Measurements from ENCODE around the gene HES1.

Gene HES1

DNA sequence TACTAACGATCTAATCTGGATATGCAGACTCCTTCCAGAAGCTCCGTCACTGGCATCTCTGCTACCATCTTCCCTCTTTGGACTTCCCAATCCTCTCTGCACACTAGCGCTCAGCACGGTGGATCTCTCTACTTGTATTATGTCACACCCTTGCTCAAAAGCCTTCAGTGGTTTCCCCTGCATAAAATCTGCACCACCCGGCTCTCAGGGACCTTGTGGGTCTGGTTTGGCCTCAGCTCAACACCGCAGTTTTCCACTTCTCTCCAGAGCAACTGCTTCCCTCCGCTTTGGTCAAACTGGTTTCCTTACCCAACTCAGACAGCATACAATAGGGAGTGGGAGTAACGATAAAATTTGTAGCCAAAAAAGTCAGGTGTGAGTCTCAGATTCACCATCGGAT lies 30.7 kb upstream of the HES1 start:
- H2AFZ ChIP-seq, result no peak overlapping the region
- no peak overlapping the region for H3K9ac ChIP-seq
- H3K79me2 ChIP-seq, result no peaks in the 10 kb centered on the region
- H3K27me3 ChIP-seq (ENCODE audit: control insufficient read depth, insufficient read depth, low read length), result no peaks in the 10 kb centered on the region
- H3K4me3 ChIP-seq (ENCODE audit: low read depth, low read length), result no peak overlapping the region
- H3K4me2 ChIP-seq (ENCODE audit: low read length), result no peak overlapping the region
- no peaks in the 10 kb centered on the region for H3K36me3 ChIP-seq (ENCODE audit: control insufficient read depth, insufficient read depth, low read length)
- TF ChIP-seq, protein P1, sequence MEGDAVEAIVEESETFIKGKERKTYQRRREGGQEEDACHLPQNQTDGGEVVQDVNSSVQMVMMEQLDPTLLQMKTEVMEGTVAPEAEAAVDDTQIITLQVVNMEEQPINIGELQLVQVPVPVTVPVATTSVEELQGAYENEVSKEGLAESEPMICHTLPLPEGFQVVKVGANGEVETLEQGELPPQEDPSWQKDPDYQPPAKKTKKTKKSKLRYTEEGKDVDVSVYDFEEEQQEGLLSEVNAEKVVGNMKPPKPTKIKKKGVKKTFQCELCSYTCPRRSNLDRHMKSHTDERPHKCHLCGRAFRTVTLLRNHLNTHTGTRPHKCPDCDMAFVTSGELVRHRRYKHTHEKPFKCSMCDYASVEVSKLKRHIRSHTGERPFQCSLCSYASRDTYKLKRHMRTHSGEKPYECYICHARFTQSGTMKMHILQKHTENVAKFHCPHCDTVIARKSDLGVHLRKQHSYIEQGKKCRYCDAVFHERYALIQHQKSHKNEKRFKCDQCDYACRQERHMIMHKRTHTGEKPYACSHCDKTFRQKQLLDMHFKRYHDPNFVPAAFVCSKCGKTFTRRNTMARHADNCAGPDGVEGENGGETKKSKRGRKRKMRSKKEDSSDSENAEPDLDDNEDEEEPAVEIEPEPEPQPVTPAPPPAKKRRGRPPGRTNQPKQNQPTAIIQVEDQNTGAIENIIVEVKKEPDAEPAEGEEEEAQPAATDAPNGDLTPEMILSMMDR (IDR thresholded peaks at IDR 0.05), result no peak
- no peak overlapping the region for H3K27ac ChIP-seq
- H3K4me1 ChIP-seq, result no peaks in the 10 kb centered on the region
- H3K9me3 ChIP-seq (ENCODE audit: control insufficient read depth, low read length), result no peaks in the 10 kb centered on the region

DNA sequence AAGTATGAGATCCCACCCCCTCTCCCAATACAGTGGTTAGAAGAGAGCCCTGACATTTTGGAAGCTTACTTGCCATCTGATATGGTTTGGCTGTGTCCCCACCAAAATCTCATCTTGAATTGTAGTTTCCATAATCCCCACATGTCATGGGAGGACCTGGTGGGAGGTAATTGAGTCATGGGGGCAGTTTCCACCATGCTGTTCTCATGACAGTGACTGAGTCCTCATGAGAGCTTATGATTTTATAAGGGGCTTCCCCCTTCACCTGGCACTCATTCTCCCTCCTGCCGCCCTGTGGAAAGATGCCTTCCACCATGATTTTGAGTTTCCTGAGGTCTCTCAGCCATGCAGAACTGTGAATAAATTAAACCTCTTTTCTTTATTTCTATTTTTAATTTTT lies 28.8 kb upstream of the HES1 start:
- Histone ChIP-seq H3K27ac (no peak overlapping the region), H3K9ac (no peak overlapping the region), H2AFZ (no peak overlapping the region), H3K4me2 (ENCODE audit: low read length) (no peak overlapping the region), H3K9me3 (ENCODE audit: control insufficient read depth, low read length) (no peaks in the 10 kb centered on the region), H3K79me2 (no peaks in the 10 kb centered on the region), H3K36me3 (ENCODE audit: control insufficient read depth, insufficient read depth, low read length) (no peaks in the 10 kb centered on the region), H3K4me1 (no peaks in the 10 kb centered on the region), H3K27me3 (ENCODE audit: control insufficient read depth, insufficient read depth, low read length) (no peaks in the 10 kb centered on the region), H3K4me3 (ENCODE audit: low read depth, low read length) (no peak overlapping the region)
- TF ChIP-seq, protein P1 (IDR thresholded peaks at IDR 0.05), result no peak

DNA sequence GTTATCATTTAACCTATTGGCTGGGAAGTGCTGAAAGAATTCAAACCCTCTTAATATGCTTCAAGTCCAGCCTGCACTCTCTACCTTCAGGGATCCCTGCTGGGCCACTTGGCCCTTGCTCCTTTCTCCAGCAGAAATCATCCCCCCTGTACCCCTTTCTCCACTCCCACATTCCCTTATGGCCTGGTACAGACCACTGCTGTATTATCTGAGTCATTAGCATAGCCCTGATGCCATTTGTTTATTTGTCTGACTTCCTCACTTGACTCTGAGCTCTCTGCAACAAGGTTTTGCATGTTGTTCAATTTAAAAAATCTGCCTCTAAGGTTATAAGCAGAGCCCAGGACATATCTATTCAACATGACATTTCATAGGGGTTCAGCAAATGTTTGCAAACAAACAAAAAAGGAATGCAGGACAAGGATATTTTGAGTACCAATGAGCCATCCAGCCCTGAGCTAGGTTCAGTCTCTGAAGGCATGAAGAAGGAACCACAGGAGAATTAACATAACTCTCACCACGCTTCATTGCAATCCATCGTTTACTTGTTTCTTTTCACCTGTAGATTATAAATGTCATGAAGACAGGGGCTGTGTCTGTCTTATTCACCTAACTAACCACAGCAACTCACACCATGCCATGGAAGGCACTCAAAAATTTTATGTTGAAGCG lies 26.6 kb upstream of the HES1 start:
- Histone ChIP-seq H2AFZ (no peak overlapping the region), H3K27me3 (ENCODE audit: control insufficient read depth, insufficient read depth, low read length) (no peaks in the 10 kb centered on the region), H3K27ac (no peak overlapping the region), H3K4me2 (ENCODE audit: low read length) (no peak overlapping the region), H3K4me3 (ENCODE audit: low read depth, low read length) (no peak overlapping the region), H3K4me1 (peaks cover 7% of the 10 kb centered on the region), H3K36me3 (ENCODE audit: control insufficient read depth, insufficient read depth, low read length) (no peaks in the 10 kb centered on the region), H3K79me2 (no peaks in the 10 kb centered on the region), H3K9ac (no peak overlapping the region), H3K9me3 (ENCODE audit: control insufficient read depth, low read length) (no peaks in the 10 kb centered on the region)
- TF ChIP-seq, protein P1 (IDR thresholded peaks at IDR 0.05), result no peak

DNA sequence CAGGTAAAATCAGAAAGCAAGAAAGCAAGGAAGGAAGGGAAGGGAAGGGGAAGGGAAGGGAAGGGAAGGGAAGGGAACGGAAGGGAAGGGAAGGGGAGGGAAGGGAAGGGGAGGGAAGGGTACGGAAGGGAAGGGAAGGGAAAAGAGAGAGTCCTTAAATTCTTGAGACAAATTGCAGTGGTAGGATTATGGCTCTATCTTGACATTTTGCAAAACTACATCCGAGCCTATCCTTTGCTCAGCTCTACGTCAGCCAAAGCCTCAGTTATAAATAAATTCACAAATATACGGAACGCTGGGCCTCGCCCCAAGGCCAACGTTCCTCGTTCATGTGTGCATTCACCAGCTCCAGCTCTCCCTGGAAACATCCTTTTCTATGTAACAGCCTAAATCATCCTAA lies 25.5 kb upstream of the HES1 start:
- no peak overlapping the region for H3K27ac ChIP-seq
- no peaks in the 10 kb centered on the region for H3K9me3 ChIP-seq (ENCODE audit: control insufficient read depth, low read length)
- no peaks in the 10 kb centered on the region for H3K36me3 ChIP-seq (ENCODE audit: control insufficient read depth, insufficient read depth, low read length)
- H3K4me2 ChIP-seq (ENCODE audit: low read length), result no peak overlapping the region
- no peaks in the 10 kb centered on the region for H3K27me3 ChIP-seq (ENCODE audit: control insufficient read depth, insufficient read depth, low read length)
- H2AFZ ChIP-seq, result no peak overlapping the region
- H3K4me3 ChIP-seq (ENCODE audit: low read depth, low read length), result no peak overlapping the region
- H3K79me2 ChIP-seq, result no peaks in the 10 kb centered on the region
- TF ChIP-seq, protein P1 (IDR thresholded peaks at IDR 0.05), result no peak
- no peak overlapping the region for H3K9ac ChIP-seq
- peaks cover 7% of the 10 kb centered on the region for H3K4me1 ChIP-seq

DNA sequence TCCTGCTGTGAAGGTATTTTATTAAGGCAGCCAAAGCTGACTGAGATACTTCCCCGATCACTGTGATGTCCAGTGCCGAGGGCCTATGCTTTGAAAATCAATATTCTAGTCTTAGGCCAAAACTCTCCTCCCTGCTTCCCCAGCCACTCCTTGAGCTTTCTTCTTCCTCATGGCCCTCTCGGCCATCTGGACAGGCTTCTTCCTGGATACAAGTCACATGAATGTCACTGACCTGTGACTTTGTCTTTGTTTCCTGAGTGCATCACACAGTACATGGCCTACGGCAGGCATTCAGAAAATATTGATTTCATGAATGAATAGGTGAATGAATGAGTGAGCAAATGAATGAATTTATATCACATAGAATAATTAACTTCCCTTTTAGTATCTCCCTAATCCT lies 24.6 kb upstream of the HES1 start:
- Histone ChIP-seq H3K9ac (no peak overlapping the region), H3K27me3 (ENCODE audit: control insufficient read depth, insufficient read depth, low read length) (no peaks in the 10 kb centered on the region), H2AFZ (no peak overlapping the region), H3K79me2 (no peaks in the 10 kb centered on the region), H3K4me2 (ENCODE audit: low read length) (no peak overlapping the region), H3K9me3 (ENCODE audit: control insufficient read depth, low read length) (no peaks in the 10 kb centered on the region), H3K4me1 (peaks cover 7% of the 10 kb centered on the region), H3K36me3 (ENCODE audit: control insufficient read depth, insufficient read depth, low read length) (no peaks in the 10 kb centered on the region), H3K4me3 (ENCODE audit: low read depth, low read length) (no peak overlapping the region), H3K27ac (no peak overlapping the region)
- TF ChIP-seq, protein P1 (IDR thresholded peaks at IDR 0.05), result no peak
